Uterus (tissue), 4 donors: ENCODE results near the gene GAPDHS. TPM values are rescaled to one million over a fixed set of nuclear protein-coding genes. Genes with fewer than 3 reads are reported as not detected.

Experiments used
- DNase-seq, 2 donors: peaks; one replicate each; pipeline ENCODE4 v3.0.0-alpha.2; 2019 to 2020
- H3K27ac ChIP-seq, 2 donors: fragments of 200-600 bp; sonication (generic); 1 replicate in 1 of 2; 2 replicates in 1 of 2; pipeline ENCODE4 v1.5.1; 2016 to 2018
- H3K27me3 ChIP-seq, 2 donors: fragments of 200-600 bp; sonication (generic); one replicate each; pipeline ENCODE4 v1.5.1; 2018 to 2019; ENCODE audit warnings: control low read depth in 1 of 2
- H3K36me3 ChIP-seq, 2 donors: fragments of 200-600 bp; sonication (generic); one replicate each; pipeline ENCODE4 v1.5.1; 2019; ENCODE audit warnings: control low read depth in 1 of 2
- H3K4me1 ChIP-seq, 2 donors: fragments of 200-600 bp; sonication (generic); one replicate each; pipeline ENCODE4 v1.5.1; 2018 to 2019; ENCODE audit warnings: control low read depth in 1 of 2
- H3K4me3 ChIP-seq, 2 donors: fragments of 200-600 bp; sonication (generic); 1 replicate in 1 of 2; 2 replicates in 1 of 2; pipeline ENCODE4 v1.5.1; 2018 to 2019; ENCODE audit warnings: mild to moderate bottlenecking in 1 of 2
- H3K9me3 ChIP-seq, 2 donors: fragments of 200-600 bp; sonication (generic); one replicate each; pipeline ENCODE4 v1.5.1; 2019; ENCODE audit warnings: control low read depth in 1 of 2
- POLR2A ChIP-seq, 2 donors: fragments of 450-650 bp; IDR thresholded peaks; one replicate each; pipeline ENCODE4 v1.6.1; 2016; ENCODE audit warnings: antibody characterized with exemption in 2 of 2, mild to moderate bottlenecking in 1 of 2, moderate library complexity in 1 of 2
- intact Hi-C: fragments of 100-400 bp; cut with DNase I; formaldehyde crosslinking; loops from one replicate; pipeline ENCODE4 v1.15.1; 2023; ENCODE audit warnings: low total_unique reads
- total RNA-seq, 4 donors: library from RNA; depleted of rRNA in 3 of 4; stranded (reverse); fragments of >200 nt in 3 of 4; gene quantifications; one replicate each; pipeline versions ENCODE4 v1.1.0 to v1.2.4, GENCODE V29; 2014 to 2023
- TF ChIP-seq, protein P1 (sequence below), 4 experiments: fragments of 200-600 bp in 2 of 4; fragments of 450-650 bp in 2 of 4; sonication (generic) in 2 of 4; IDR thresholded peaks; one replicate each; pipeline ENCODE4 v1.5.1; 2016 to 2019; ENCODE audit warnings: antibody characterized with exemption in 4 of 4, mild to moderate bottlenecking in 2 of 4, moderate library complexity in 1 of 4
- donor health status: DM: yes; HTN: yes; CAD: no.

Gene GAPDHS
- total RNA-seq, 4 donors from 2014 or later = not detected

DNA sequence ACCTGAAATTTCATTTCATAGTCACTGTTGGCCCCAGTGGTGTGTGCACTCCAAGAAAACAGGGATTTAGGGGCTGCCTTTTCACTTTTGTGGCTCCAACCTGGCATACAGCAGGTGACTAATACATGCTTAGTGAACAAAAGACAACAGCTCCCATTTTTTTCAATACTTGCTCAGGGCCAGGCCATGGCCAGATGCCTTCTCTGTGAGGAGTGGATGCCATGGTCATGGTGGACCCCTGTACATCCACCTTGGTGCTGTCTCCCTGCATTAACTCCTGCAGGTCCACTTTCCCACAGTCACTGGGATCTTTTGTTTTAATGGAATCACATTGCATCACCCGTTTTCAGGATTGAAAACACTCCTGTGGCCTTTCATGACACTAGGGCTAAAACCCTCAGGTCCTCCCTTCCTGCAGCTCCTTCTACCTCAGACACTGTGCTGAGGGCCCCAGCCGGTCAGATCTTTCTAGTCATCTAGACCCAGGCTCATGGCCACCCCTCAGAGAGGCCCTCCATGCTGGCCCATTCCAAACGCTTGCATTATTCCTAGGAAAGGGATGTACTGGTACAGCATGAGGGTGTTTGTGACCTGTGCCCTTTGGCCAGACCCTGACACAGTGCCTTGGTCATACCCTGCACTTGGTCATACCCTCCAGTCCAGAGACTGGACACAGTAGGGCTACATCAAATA, 11.0 kb downstream of the GAPDHS start:
- TF ChIP-seq, protein P1, sequence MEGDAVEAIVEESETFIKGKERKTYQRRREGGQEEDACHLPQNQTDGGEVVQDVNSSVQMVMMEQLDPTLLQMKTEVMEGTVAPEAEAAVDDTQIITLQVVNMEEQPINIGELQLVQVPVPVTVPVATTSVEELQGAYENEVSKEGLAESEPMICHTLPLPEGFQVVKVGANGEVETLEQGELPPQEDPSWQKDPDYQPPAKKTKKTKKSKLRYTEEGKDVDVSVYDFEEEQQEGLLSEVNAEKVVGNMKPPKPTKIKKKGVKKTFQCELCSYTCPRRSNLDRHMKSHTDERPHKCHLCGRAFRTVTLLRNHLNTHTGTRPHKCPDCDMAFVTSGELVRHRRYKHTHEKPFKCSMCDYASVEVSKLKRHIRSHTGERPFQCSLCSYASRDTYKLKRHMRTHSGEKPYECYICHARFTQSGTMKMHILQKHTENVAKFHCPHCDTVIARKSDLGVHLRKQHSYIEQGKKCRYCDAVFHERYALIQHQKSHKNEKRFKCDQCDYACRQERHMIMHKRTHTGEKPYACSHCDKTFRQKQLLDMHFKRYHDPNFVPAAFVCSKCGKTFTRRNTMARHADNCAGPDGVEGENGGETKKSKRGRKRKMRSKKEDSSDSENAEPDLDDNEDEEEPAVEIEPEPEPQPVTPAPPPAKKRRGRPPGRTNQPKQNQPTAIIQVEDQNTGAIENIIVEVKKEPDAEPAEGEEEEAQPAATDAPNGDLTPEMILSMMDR (IDR thresholded peaks at IDR 0.05) = no peak
- no peak for TF ChIP-seq POLR2A (IDR thresholded peaks at IDR 0.05)
- no peak for DNase-seq
- no peaks in the 10 kb centered on the region for H3K9me3 ChIP-seq
- no peaks in the 10 kb centered on the region for H3K36me3 ChIP-seq
- H3K27me3 ChIP-seq = no peaks in the 10 kb centered on the region
- H3K4me3 ChIP-seq = peak overlapping the region; percentile 66 to 77
- H3K27ac ChIP-seq = peak overlapping the region; percentile 62 to 82
- intact Hi-C loops = loop anchor here (10.0 kb wide), 1 partner anchor 171 kb away; the partner anchor contains the start of gene KMT2B
- peaks cover 0 to 15% of the 10 kb centered on the region in 2 donors for H3K4me1 ChIP-seq

DNA sequence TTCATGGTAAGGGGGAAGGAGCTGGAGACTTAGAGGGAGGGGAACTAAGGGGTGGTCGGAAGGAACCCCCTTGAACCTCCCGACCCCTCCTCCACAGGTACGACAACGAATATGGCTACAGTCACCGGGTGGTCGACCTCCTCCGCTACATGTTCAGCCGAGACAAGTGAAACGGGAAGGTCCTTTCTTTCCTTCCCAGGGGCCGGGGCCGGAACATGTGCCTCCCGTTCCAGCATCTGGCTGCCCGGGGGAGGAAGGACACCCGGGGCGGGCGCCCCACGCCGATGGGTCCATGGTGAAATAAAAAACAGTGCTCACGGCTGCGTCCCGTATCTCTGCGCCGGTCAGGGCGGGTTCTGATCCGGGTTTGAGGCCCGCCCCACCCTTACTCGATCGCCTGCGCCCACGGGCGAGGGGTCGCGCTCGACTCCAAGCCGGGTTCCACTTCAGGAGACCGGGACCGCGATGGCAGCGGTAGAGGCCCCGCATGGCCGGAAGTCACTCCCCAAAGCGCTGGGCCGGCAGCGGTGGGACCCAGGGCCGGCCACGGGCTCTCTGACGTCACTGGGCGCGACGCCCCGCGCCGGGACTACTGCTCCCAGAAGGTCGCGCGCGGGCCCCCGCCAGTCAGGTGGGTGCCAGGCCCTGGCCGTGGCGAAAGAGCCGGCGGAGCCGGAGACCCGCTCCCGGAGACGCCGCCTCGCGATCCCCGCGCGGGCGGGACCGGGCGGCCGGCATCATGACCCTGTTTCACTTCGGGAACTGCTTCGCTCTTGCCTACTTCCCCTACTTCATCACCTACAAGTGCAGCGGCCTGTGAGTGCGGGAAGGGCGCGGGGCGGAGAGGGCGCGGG, 12.0 kb downstream of the GAPDHS start, which contains the start of gene TMEM147:
TSS of gene TMEM147 (plus strand) at position 626 of the 854 bp plus-strand sequence. CDS start at position 740, 114 bp downstream.
- intact Hi-C loops = loop anchor here (10.0 kb wide), 1 partner anchor 170 kb away; the partner anchor contains the start of gene KMT2B
- Histone ChIP-seq H3K36me3 (no peaks in the 10 kb centered on the region), H3K27ac (peak within 1 kb of the TSS; percentile 62 to 82), H3K9me3 (no peaks in the 10 kb centered on the region), H3K27me3 (no peaks in the 10 kb centered on the region), H3K4me1 (peaks cover 0 to 15% of the 10 kb centered on the region in 2 donors), H3K4me3 (peak within 1 kb of the TSS; percentile 66 to 77)
- peak; percentile 27 to 62 for TF ChIP-seq POLR2A (IDR thresholded peaks at IDR 0.05)
- TF ChIP-seq, protein P1 (IDR thresholded peaks at IDR 0.05) = peak in 1 of 4 experiments; percentile 37
- DNase-seq = peak; percentile 91 to 93

DNA sequence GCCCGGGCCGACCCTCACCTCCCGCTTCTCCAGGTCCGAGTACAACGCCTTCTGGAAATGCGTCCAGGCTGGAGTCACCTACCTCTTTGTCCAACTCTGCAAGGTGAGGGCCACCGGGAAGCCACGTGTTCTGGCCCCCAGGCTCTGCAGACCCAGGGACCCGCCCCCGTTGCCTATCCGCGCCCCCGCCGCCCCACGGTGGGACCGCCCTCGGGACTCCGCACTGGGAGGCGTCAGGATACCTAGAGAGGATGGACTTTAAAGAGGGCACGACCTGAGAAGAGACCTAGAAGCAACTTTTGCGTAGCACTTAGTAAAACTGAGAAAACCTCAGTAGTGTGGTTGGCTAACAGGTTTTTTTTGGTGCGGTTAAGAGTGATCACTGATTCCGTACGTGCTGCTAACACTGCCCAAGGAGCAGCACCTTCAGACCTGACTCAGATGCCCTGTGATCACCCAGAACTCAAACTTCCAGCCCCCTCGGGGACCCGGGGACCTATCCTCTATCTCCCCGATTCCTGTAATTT, 12.7 kb downstream of the GAPDHS start:
- Histone ChIP-seq H3K27me3 (no peaks in the 10 kb centered on the region), H3K27ac (peak overlapping the region; percentile 62 to 82), H3K36me3 (no peaks in the 10 kb centered on the region), H3K9me3 (no peaks in the 10 kb centered on the region), H3K4me3 (peak overlapping the region; percentile 66 to 77), H3K4me1 (peaks cover 0 to 15% of the 10 kb centered on the region in 2 donors)
- TF ChIP-seq POLR2A (IDR thresholded peaks at IDR 0.05) = no peak
- TF ChIP-seq, protein P1 (IDR thresholded peaks at IDR 0.05) = no peak
- intact Hi-C loops = loop anchor here (10.0 kb wide), 1 partner anchor 169 kb away; the partner anchor contains the start of gene KMT2B
- DNase-seq = peak in 1 of 2 donors; percentile 41

DNA sequence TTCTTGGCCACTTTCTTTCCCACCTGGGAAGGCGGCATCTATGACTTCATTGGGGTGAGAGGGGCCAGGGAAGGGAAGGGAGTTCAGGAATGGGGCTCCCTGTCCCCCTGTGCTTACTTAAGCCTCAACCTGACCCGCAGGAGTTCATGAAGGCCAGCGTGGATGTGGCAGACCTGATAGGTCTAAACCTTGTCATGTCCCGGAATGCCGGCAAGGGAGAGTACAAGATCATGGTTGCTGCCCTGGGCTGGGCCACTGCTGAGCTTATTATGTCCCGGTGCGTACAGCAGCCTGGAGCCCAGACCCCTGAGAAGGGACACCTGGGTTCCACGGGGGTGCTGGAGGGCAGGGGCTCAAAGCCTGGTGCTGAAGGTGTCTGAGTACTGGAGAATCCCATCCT, 13.3 kb downstream of the GAPDHS start:
- no peak for DNase-seq
- H3K36me3 ChIP-seq = no peaks in the 10 kb centered on the region
- peaks cover 0 to 15% of the 10 kb centered on the region in 2 donors for H3K4me1 ChIP-seq
- H3K9me3 ChIP-seq = no peaks in the 10 kb centered on the region
- peak overlapping the region; percentile 66 to 77 for H3K4me3 ChIP-seq
- H3K27me3 ChIP-seq = no peaks in the 10 kb centered on the region
- no peak for TF ChIP-seq POLR2A (IDR thresholded peaks at IDR 0.05)
- TF ChIP-seq, protein P1 (IDR thresholded peaks at IDR 0.05) = no peak
- no peak overlapping the region for H3K27ac ChIP-seq
- intact Hi-C loops = loop anchor here (10.0 kb wide), 1 partner anchor 168 kb away; the partner anchor contains the start of gene KMT2B
